Neural progenitor cell (in vitro differentiated cells): ENCODE measurements around the gene PTPRN2.

Experiments
- CTCF ChIP-seq: fragments of 200-600 bp; sonication (generic); IDR thresholded peaks from 2 replicates; pipeline ENCODE4 v1.5.1; 2017; ENCODE audit warnings: antibody characterized with exemption, mild to moderate bottlenecking
- EZH2 ChIP-seq: fragments of 200-600 bp; sonication (generic); IDR thresholded peaks from 2 replicates; pipeline ENCODE4 v1.6.1; 2017; ENCODE audit warnings: antibody characterized with exemption, mild to moderate bottlenecking, moderate library complexity
- EZH2phosphoT487 ChIP-seq: fragments of 200-600 bp; sonication (generic); IDR thresholded peaks from 2 replicates; pipeline ENCODE4 v1.6.1; 2017; ENCODE audit warnings: antibody characterized with exemption

- TF ChIP-seq CTCF (no peak), EZH2 (no peak), EZH2phosphoT487 (no peak)
These were observed 519.6 kb downstream of the PTPRN2 start for GRCh38 chr7:158067931-158068482.
